MM.1S (cell line): ENCODE measurements around the gene RTP1.

Experiments
- DNase-seq: peaks from one replicate; pipeline ENCODE4 v3.0.0-alpha.2; 2015
- H2AFZ ChIP-seq: fragments of 300-600 bp; sonication (generic); 2 replicates; pipeline ENCODE4 v1.6.0; 2016; ENCODE audit warnings: antibody characterized with exemption, low read length
- H3F3A ChIP-seq: fragments of 300-600 bp; sonication (generic); 2 replicates; pipeline ENCODE4 v1.6.1; 2016; ENCODE audit warnings: mild to moderate bottlenecking, antibody characterized with exemption, low read length, moderate library complexity, mixed read lengths; ENCODE audit not compliant: insufficient read depth
- H3K27ac ChIP-seq: fragments of 300-600 bp; sonication (generic); 2 replicates; pipeline ENCODE4 v1.5.1; 2016; ENCODE audit warnings: mild to moderate bottlenecking, low read length
- H3K27me3 ChIP-seq: fragments of 300-600 bp; sonication (generic); replicated peaks from 2 replicates; pipeline ENCODE4 v1.6.0; 2016; ENCODE audit warnings: low read length; ENCODE audit not compliant: insufficient read depth
- H3K36me3 ChIP-seq: fragments of 300-600 bp; sonication (generic); replicated peaks from 2 replicates; pipeline ENCODE4 v1.6.1; 2016; ENCODE audit warnings: mild to moderate bottlenecking, low read length, mixed read lengths; ENCODE audit not compliant: insufficient read depth
- H3K4me1 ChIP-seq: fragments of 300-600 bp; sonication (generic); 2 replicates; pipeline ENCODE4 v1.6.1; 2016; ENCODE audit warnings: low read length, mixed read lengths
- H3K4me2 ChIP-seq: fragments of 300-600 bp; sonication (generic); 2 replicates; pipeline ENCODE4 v1.6.0; 2016; ENCODE audit warnings: low read depth, low read length
- H3K4me3 ChIP-seq: fragments of 300-600 bp; sonication (generic); 2 replicates; pipeline ENCODE4 v1.5.1; 2016; ENCODE audit warnings: low read length, mixed read lengths
- H3K79me2 ChIP-seq: fragments of 300-600 bp; sonication (generic); 2 replicates; pipeline ENCODE4 v1.6.1; 2016; ENCODE audit warnings: mixed run types, low read length, mixed read lengths
- H3K9ac ChIP-seq: fragments of 300-600 bp; sonication (generic); 2 replicates; pipeline ENCODE4 v1.6.1; 2016; ENCODE audit warnings: low read length, mixed read lengths
- H3K9me2 ChIP-seq: fragments of 300-600 bp; sonication (generic); replicated peaks from 2 replicates; pipeline ENCODE4 v1.6.1; 2016; ENCODE audit warnings: mild to moderate bottlenecking, low read length, mixed read lengths; ENCODE audit not compliant: insufficient read depth
- H3K9me3 ChIP-seq: fragments of 300-600 bp; sonication (generic); replicated peaks from 2 replicates; pipeline ENCODE4 v1.6.1; 2016; ENCODE audit warnings: mild to moderate bottlenecking, low read length, mixed read lengths; ENCODE audit not compliant: insufficient read depth
- H4K20me1 ChIP-seq: fragments of 300-600 bp; sonication (generic); 2 replicates; pipeline ENCODE4 v1.6.1; 2016; ENCODE audit warnings: mild to moderate bottlenecking, low read length, moderate library complexity, mixed read lengths; ENCODE audit not compliant: insufficient read depth
- EZH2 ChIP-seq: fragments of 300-600 bp; sonication (generic); optimal IDR thresholded peaks from 2 replicates; pipeline ENCODE3; 2017; ENCODE audit warnings: low read depth, mild to moderate bottlenecking, antibody characterized with exemption, low read length, mixed read lengths
- EZH2phosphoT487 ChIP-seq: fragments of 300-600 bp; sonication (generic); IDR thresholded peaks from 2 replicates; pipeline ENCODE4 v1.6.1; 2018; ENCODE audit warnings: antibody characterized with exemption, low read length
- TF ChIP-seq, protein P1 (sequence below): fragments of 300-600 bp; sonication (generic); IDR thresholded peaks from 2 replicates; pipeline ENCODE4 v1.5.1; 2016; ENCODE audit warnings: antibody characterized with exemption, low read length, mixed read lengths

The RTP1 gene

DNA sequence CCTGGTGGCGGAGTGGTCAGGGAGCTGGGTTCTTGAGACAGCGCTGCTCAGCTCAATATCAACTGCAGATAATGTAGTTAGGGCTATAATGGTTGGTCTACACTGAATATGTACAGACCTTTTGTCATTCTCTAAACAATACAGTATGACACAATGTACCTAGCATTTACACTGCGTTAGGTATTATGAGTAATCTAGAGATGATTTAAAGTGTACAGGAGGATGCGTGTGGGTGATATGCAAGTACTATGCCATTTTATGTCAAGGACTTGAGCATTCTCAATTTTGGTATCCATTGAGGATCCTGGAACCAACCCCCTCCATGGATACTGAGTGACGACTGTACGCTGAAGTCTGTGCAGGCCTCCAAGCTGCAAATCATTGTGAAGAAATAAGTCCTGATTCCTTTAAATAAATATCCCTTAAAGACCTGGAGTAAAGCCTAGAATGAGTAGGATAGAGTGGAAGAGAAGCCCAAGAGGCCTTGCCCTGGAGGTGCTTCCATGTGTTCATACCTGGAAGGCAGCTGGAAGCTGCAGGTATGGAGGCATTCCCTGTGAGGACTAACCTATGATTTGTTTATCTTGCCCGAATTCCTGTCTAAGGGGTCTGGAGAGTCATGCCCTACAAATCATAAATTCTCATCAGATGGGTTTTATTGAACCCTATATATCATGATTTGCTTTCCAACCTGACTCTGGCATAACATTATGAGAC is 15.7 kb upstream of the RTP1 start:
- Histone ChIP-seq H3K79me2 (no peaks in the 10 kb centered on the region), H2AFZ (no peak overlapping the region), H4K20me1 (no peaks in the 10 kb centered on the region), H3K27me3 (no peaks in the 10 kb centered on the region), H3K27ac (no peak overlapping the region), H3K9me2 (no peaks in the 10 kb centered on the region), H3F3A (no peaks in the 10 kb centered on the region), H3K4me1 (peaks cover 2% of the 10 kb centered on the region), H3K9ac (no peak overlapping the region), H3K9me3 (no peaks in the 10 kb centered on the region), H3K4me3 (no peak overlapping the region), H3K36me3 (no peaks in the 10 kb centered on the region), H3K4me2 (no peak overlapping the region)
- TF ChIP-seq, protein P1, sequence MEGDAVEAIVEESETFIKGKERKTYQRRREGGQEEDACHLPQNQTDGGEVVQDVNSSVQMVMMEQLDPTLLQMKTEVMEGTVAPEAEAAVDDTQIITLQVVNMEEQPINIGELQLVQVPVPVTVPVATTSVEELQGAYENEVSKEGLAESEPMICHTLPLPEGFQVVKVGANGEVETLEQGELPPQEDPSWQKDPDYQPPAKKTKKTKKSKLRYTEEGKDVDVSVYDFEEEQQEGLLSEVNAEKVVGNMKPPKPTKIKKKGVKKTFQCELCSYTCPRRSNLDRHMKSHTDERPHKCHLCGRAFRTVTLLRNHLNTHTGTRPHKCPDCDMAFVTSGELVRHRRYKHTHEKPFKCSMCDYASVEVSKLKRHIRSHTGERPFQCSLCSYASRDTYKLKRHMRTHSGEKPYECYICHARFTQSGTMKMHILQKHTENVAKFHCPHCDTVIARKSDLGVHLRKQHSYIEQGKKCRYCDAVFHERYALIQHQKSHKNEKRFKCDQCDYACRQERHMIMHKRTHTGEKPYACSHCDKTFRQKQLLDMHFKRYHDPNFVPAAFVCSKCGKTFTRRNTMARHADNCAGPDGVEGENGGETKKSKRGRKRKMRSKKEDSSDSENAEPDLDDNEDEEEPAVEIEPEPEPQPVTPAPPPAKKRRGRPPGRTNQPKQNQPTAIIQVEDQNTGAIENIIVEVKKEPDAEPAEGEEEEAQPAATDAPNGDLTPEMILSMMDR, result no peak
- TF ChIP-seq EZH2 (no peak), EZH2phosphoT487 (no peak)
- no peak for DNase-seq

DNA sequence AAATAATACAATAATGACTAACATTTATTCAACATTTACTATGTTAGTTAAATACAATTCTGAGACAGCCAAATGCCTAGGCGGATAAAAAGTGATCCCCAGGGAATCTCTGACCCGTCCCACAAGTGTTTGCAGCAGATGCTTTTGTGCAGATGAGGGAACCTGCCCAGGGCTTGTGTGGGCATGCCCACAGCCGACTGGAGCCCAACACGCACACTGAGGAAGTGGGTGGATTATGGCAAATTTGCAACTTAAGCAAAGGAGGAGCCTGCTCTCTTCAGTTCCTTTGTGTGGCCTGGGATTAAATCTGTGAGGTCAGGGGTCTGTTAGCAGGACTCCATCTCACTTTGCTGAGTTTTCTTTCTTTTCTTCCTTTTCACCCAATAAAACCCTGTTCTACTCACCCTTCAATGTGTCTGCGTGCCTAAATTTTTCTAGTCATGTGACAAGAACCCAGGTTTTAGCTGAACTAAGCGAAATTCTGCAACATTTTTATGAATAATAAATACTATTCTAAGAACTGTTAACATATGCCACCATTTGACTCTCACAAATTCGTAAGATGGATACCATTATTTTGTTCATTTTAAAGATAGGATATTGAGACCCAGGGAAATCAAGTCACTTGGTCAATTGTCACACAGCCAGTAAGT is 13.9 kb upstream of the RTP1 start:
- no peak overlapping the region for H3K4me3 ChIP-seq
- H3K9me3 ChIP-seq, result no peaks in the 10 kb centered on the region
- no peak overlapping the region for H2AFZ ChIP-seq
- no peak overlapping the region for H3K4me2 ChIP-seq
- no peaks in the 10 kb centered on the region; the same call in 1 of the 2 replicates for H3F3A ChIP-seq
- H3K27ac ChIP-seq, result no peak overlapping the region
- peaks cover 14% of the 10 kb centered on the region for H3K4me1 ChIP-seq
- no peak for TF ChIP-seq EZH2
- TF ChIP-seq, protein P1, result no peak
- TF ChIP-seq EZH2phosphoT487, result no peak
- no peaks in the 10 kb centered on the region for H3K27me3 ChIP-seq
- no peaks in the 10 kb centered on the region for H4K20me1 ChIP-seq
- no peak overlapping the region for H3K9ac ChIP-seq
- no peak for DNase-seq
- no peaks in the 10 kb centered on the region for H3K36me3 ChIP-seq
- no peaks in the 10 kb centered on the region for H3K9me2 ChIP-seq
- no peaks in the 10 kb centered on the region for H3K79me2 ChIP-seq

- Histone ChIP-seq H3K36me3 (no peaks in the 10 kb centered on the region), H3K79me2 (no peaks in the 10 kb centered on the region), H3K4me3 (no peak overlapping the region), H4K20me1 (no peaks in the 10 kb centered on the region), H2AFZ (no peak overlapping the region), H3K4me1 (peaks cover 18% of the 10 kb centered on the region), H3K27ac (no peak overlapping the region), H3K27me3 (no peaks in the 10 kb centered on the region), H3K4me2 (no peak overlapping the region), H3K9me2 (no peaks in the 10 kb centered on the region), H3K9ac (no peak overlapping the region), H3K9me3 (no peaks in the 10 kb centered on the region), H3F3A (no peaks in the 10 kb centered on the region; the same call in 1 of the 2 replicates)
- TF ChIP-seq, protein P1, result no peak
- TF ChIP-seq EZH2 (no peak), EZH2phosphoT487 (no peak)
- no peak for DNase-seq
Observed at GRCh38 chr3:187183903-187184302, 13.4 kb upstream of the RTP1 start.
